ENCODE data around the gene C6orf47.

C6orf47 gene

DNA sequence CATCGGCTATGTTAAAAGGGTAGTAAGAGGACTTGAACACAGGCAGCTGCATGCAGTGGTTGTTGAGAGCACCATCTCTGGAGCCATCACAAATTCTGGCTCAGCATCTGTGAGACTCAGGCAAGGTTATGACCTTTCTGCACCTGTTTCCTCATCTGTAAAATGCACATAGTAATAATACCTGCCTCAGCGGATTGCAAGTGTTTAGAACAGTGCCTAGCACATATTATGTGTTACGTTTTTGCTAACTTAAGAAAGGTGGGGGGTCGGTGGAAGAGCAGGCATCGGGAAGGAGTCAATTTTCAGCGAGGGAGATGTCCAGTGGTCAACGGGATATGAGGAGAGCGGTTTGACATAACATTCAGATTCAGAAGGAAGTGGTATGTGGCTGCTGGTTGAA, 17.4 kb upstream of the C6orf47 start:
- no peak overlapping the region for H3K27ac ChIP-seq
- TF ChIP-seq, protein P1, sequence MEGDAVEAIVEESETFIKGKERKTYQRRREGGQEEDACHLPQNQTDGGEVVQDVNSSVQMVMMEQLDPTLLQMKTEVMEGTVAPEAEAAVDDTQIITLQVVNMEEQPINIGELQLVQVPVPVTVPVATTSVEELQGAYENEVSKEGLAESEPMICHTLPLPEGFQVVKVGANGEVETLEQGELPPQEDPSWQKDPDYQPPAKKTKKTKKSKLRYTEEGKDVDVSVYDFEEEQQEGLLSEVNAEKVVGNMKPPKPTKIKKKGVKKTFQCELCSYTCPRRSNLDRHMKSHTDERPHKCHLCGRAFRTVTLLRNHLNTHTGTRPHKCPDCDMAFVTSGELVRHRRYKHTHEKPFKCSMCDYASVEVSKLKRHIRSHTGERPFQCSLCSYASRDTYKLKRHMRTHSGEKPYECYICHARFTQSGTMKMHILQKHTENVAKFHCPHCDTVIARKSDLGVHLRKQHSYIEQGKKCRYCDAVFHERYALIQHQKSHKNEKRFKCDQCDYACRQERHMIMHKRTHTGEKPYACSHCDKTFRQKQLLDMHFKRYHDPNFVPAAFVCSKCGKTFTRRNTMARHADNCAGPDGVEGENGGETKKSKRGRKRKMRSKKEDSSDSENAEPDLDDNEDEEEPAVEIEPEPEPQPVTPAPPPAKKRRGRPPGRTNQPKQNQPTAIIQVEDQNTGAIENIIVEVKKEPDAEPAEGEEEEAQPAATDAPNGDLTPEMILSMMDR (IDR thresholded peaks at IDR 0.05): no peak
- no peak overlapping the region for H3K4me3 ChIP-seq
- no peak for DNase-seq (ENCODE audit: low spot score)

DNA sequence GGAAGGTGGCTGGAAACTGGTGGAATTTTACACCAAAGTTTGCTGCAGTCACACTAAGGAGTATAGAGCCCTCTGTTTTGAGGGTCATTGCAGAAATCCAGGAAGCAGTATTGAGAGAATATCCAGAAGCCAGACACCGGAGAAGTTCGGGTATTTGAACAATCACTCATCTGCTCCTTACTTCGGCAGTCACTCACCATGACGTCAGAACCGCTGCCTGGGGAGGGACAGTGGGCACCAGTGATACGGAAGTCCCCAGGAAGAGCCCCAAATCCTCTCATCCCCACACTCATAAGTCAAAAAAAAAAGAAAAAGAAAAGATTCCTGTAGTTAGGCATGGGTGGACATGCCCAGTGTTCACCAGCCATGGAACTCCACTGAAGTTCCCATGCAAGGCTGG, 16.3 kb upstream of the C6orf47 start:
- DNase-seq (ENCODE audit: low spot score): no peak
- TF ChIP-seq, protein P1 (IDR thresholded peaks at IDR 0.05): no peak
- Histone ChIP-seq H3K27ac (no peak overlapping the region), H3K4me3 (no peak overlapping the region)

DNA sequence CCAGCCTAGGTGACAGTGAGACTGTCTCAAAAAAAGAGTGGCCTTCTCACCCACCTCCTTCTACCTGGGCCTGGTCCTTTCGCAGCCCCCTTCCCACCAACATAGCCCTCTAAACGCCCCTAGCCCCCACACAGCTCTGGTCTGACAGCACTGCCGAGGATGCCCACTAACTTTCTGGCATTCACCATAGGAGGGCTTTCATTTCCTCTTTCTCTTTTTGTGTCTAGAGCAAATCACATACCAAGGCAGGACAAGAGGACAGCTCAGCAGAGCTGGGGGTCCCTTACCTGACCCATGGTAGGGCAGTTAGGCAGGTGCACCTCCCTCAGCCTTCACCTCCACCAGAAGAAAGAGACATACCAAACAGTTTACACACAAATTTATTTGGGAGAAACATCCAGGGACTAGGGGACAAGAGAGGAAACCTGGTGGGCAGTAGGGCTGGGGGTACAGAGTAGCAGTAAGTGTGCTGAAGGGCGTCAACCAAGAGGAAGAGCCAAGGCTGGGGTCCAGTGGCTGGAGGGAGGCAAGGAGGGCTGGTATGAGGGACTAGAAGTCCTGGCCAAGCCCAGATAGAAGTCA, 15.8 kb upstream of the C6orf47 start:
- H3K4me3 ChIP-seq: no peak overlapping the region
- H3K27ac ChIP-seq: no peak overlapping the region
- TF ChIP-seq, protein P1 (IDR thresholded peaks at IDR 0.05): no peak
- no peak for DNase-seq (ENCODE audit: low spot score)

DNA sequence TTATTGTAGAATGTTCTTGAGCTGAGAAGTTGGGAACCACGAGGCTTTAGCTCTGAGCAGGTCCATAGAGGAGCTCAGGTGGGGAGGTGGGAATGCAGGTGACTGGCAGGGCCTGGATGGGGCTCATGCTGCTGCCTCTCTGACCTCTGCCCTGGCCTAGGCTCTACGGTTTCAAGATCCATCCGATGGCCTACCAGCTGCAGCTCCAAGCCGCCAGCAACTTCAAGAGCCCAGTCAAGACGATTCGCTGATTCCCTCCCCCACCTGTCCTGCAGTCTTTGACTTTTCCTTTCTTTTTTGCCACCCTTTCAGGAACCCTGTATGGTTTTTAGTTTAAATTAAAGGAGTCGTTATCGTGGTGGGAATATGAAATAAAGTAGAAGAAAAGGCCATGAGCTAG, 9.1 kb upstream of the C6orf47 start, which contains the start of gene LY6G5B:
Gene LY6G5B, plus strand, starts transcription at position 301 of the 400 bp plus-strand sequence. CDS start 975 bp downstream, outside the sequence.
- H3K27ac ChIP-seq: no peak within 1 kb of the TSS
- DNase-seq (ENCODE audit: low spot score): no peak
- no peak within 1 kb of the TSS for H3K4me3 ChIP-seq
- TF ChIP-seq, protein P1 (IDR thresholded peaks at IDR 0.05): no peak

DNA sequence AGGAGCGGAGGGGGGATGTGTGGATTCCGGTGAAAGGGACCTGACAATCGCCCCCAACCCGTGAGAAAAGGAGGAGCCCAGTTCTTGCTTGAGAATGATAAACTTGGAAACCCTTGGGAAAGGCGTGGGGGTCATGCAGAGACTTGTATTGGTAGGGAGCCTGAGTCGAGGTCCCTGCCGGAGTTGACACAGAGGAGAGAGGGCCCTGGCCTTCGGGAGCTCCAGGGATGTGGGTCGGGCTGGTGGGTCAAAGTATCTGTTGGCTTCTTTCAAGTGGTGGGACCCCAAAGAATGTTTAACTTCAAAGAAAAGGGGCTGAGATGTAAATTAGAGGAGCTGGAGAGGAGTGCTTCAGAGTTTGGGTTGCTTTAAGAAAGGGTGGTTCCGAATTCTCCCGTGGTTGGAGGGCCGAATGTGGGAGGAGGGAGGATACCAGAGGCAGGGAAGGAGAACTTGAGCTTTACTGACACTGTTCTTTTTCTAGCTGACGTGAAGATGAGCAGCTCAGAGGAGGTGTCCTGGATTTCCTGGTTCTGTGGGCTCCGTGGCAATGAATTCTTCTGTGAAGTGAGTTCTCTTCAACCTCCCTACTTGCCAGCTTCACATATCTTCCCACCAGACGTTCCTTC, 5.9 kb upstream of the C6orf47 start:
- Histone ChIP-seq H3K4me3 (peak overlapping the region; percentile 82), H3K27ac (peak overlapping the region; percentile 88 to 96)
- TF ChIP-seq, protein P1 (IDR thresholded peaks at IDR 0.05): no peak
- DNase-seq (ENCODE audit: low spot score): no peak

DNA sequence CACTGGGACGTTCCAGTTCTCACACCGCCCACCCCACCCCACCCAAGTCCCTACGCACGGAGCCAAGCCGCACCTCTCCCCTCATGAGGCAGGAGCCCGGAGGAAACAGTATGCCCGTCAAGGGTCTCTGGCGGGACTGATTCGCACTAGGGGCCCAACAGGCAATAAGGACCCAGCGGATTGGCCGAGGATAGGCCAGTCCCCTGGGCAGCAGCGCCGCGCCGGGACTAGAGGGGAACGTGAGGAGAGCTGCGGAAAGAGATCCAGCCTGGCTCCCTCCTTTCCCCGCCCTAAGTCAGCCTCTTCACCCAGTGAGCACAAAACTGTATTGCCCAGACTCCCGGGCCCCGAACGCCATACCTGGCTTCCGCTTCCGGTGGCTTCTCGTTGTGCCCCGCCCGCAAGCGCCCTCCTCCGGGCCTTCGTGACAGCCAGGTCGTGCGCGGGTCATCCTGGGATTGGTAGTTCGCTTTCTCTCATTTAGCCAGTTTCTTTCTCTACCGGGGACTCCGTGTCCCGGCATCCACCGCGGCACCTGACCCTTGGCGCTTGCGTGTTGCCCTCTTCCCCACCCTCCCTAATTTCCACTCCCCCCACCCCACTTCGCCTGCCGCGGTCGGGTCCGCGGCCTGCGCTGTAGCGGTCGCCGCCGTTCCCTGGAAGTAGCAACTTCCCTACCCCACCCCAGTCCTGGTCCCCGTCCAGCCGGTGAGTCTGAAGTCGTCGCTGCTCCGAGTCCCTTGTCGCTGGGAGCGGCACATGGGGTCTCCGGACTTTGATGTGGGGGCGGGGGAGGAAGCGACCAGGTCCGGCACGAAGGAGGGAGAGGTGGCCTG, 5.1 kb upstream of the C6orf47 start, which contains the start of gene CSNK2B:
Gene CSNK2B, plus strand, starts transcription at position 580 of the 836 bp plus-strand sequence. CDS start 752 bp downstream, outside the sequence.
- peak within 1 kb of the TSS; percentile 82 for H3K4me3 ChIP-seq
- TF ChIP-seq, protein P1 (IDR thresholded peaks at IDR 0.05): no peak
- peak; percentile 100 for DNase-seq (ENCODE audit: low spot score)
- peak within 1 kb of the TSS; percentile 88 to 96 for H3K27ac ChIP-seq

All from coronary artery (tissue), 2 donors.